ES-I3 (cell line): ENCODE results near the gene VWA8.
"Not testable (repeated sequence)": the region's sequence is repeated elsewhere in the genome, so short reads cannot be mapped to it uniquely, and the experiment has no call there.

Experiments
- H3K36me3 ChIP-seq: 2 replicates; pipeline ENCODE4 v1.6.1; 2013; ENCODE audit warnings: mild to moderate bottlenecking, low read length, control low read depth, moderate library complexity; ENCODE audit not compliant: insufficient read depth
- H3K4me1 ChIP-seq: 2 replicates; pipeline ENCODE4 v1.6.1; 2013; ENCODE audit warnings: mild to moderate bottlenecking, control low read depth, low read length; ENCODE audit not compliant: insufficient read depth
- H3K9ac ChIP-seq: 2 replicates; pipeline ENCODE4 v1.6.1; 2013; ENCODE audit warnings: low read depth, mild to moderate bottlenecking, low read length, moderate library complexity
- H3K9me3 ChIP-seq: 2 replicates; pipeline ENCODE4 v1.6.1; 2013; ENCODE audit warnings: mild to moderate bottlenecking, low read length, moderate library complexity; ENCODE audit not compliant: control insufficient read depth, insufficient read depth

VWA8 gene

DNA sequence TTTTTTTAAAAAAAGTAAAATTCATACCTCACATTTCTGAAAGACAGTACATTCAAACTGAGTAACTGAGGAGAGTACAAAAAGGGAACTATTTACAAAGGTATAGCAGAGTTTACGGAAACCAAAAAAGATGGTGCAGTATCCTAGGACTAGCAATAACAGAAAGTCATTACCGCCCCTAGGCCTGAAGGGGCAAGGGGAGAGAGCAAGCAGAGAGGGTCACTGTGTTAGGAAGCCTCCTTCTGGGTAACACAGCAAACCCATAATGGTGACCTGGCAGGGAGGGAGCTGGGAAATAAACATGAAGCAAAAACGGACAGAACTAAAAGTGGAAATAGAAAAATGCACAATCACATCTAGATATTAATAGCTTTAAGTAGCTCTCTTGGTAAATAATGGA lies 8.2 kb downstream of the VWA8 start:
- Histone ChIP-seq H3K9me3 (no peaks in the 10 kb centered on the region), H3K36me3 (no peaks in the 10 kb centered on the region), H3K4me1 (no peaks in the 10 kb centered on the region), H3K9ac (no peak overlapping the region)

DNA sequence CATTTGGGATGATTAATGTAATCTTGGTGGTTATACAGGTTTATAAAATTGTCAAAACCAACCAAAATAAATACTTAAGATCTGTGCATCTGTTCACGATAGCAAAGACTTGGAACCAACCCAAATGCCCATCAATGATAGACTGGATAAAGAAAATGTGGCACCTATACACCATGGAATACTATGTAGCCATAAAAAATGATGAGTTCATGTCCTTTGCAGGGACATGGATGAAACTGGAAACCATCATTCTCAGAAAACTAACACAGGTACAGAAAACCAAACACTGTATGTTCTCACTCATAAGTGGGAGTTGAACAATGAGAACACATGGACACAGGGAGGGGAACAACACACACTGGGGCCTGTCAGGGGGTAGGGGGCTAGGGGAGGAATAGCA lies 11.8 kb downstream of the VWA8 start:
- not testable (repeated sequence) for H3K36me3 ChIP-seq, H3K9me3 ChIP-seq

DNA sequence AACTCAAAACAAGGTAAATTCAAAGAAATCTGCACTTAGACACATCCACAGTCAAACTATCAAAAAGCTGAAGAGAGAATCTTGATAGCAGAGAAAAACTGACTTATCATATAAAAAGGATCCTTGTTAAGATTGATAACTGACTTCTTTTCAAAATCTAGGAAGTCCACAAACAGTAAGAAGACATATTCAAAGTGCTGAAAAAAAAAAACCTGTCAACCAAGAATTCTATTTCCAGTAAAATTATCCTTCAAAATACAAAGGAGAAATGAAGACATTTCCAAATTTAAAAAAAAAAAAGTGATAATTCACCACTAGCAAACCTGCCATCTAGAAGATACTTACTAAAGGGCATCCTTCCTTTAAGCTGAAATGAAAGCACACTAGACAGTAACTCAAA lies 15.0 kb downstream of the VWA8 start:
- Histone ChIP-seq H3K36me3 (no peaks in the 10 kb centered on the region), H3K9me3 (no peaks in the 10 kb centered on the region), H3K4me1 (peaks cover 7% of the 10 kb centered on the region), H3K9ac (no peak overlapping the region)

More for the DNA sequence above, 11.8 kb downstream of the VWA8 start:
- H3K9ac ChIP-seq, H3K4me1 ChIP-seq: not testable (repeated sequence)

DNA sequence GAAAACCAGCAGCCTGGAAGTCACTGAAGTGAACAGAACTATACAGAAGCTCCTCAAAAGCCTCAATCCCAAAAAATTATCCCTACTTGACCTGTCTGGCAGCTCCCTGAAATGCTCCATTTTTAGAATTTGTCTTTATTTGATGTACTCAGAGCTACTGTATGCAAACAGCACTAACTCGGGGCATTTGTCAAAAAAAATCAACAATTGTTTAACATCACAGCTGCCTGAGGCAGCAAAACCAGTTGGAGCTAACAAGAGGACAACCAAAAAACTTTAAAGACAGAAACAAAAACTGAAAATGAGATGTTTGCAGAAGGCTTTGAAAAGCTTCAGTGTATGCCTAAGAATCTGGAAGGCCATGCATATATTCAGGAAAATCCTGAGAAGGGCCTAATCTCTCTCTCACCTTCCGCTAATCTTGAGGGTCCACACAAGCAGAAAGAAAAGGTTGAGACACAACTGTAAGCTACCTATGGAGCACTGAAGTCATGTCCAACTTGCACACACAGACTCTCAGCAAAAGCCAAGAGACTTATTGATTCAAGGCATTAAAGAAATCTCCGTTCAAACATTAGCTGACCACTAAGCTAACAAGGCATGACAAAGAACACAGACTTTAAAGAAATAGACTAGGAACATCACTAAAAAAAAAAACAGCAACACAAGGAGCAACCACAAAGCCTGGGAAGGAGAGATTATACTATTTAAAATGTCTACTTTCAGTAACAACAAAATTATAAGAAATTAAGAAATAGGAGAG lies 16.1 kb downstream of the VWA8 start:
- Histone ChIP-seq H3K9ac (no peak overlapping the region), H3K4me1 (peaks cover 8% of the 10 kb centered on the region), H3K36me3 (no peaks in the 10 kb centered on the region)

DNA sequence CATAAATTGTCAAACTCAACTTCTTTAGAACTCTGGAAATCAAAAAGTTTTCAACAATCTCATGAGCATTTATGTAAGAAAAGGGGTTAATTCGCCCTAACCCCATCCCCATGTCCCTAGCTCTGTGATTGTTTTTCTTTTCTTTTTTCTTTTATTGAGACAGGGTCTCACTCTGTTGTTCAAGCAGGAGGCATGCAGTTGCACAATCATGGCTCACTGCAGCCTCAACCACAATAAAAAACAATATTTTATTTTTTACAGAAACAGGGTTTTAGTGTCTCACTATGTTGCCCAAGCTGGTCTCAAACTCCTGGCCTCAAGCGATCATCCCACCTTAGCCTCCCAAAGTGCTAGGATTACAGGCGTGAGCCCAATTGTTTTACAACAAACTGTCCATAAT lies 16.7 kb downstream of the VWA8 start:
- Histone ChIP-seq H3K9me3 (no peaks in the 10 kb centered on the region), H3K9ac (no peak overlapping the region), H3K36me3 (no peaks in the 10 kb centered on the region), H3K4me1 (peaks cover 8% of the 10 kb centered on the region)

More for the DNA sequence above, 16.1 kb downstream of the VWA8 start:
- H3K9me3 ChIP-seq = no peaks in the 10 kb centered on the region

DNA sequence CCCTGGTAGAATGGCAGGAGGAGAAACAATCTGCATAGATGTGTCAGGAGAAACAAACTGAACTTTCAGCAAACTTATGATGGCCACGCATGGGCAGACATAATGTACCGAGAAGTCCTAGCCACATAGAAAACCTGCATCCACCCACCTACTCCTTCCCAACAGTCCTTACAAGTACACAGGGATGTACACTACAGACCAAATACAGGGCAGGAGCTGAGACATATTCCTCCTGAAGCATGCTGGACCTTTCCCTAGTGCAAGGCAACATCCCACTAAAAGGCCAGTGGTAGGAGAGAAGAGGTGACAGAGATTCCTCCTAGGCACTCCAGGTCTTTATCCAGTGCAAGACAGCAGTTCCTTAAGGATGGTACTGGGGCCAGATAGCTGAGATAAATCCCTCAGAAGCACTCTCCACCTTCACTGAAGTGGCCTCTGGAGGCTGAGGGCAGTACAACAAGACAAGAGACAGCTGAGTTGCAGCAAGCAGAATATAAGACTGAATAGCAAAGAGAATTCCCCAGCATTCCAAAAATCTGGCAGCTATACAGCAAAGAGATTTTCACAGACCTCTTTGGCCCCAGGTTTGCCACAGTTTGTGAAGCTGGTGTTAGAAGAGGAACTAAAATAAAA lies 18.3 kb downstream of the VWA8 start:
- H3K9me3 ChIP-seq = no peaks in the 10 kb centered on the region
- peaks cover 8% of the 10 kb centered on the region for H3K4me1 ChIP-seq
- no peaks in the 10 kb centered on the region for H3K36me3 ChIP-seq
- no peak overlapping the region for H3K9ac ChIP-seq

GRCh38 chr13:41941174-41941573 lies 19.7 kb downstream of the VWA8 start:
- Histone ChIP-seq H3K4me1 (peaks cover 8% of the 10 kb centered on the region), H3K36me3 (no peaks in the 10 kb centered on the region), H3K9ac (no peak overlapping the region), H3K9me3 (no peaks in the 10 kb centered on the region)

DNA sequence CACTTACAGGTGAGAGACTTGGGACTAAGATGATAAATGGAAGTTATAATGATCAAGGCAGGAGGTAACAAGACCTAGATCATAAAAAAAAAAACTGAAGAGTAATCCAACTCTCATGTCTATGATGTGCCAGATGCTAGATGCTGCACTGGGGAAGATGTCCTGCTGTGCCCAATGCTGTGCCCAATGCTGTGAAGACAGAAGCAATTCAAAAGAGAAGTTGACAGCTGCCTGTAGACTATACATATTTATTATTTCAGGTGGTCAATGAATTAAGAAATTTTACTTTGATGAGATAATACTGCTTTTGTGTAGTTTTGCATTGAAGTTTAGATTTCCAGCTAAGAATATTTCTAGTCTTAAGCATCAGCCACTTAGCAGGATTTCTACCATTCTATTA lies 21.5 kb downstream of the VWA8 start:
- H3K9ac ChIP-seq = no peak overlapping the region
- H3K36me3 ChIP-seq = no peaks in the 10 kb centered on the region
- no peaks in the 10 kb centered on the region for H3K9me3 ChIP-seq
- H3K4me1 ChIP-seq = peaks cover 3% of the 10 kb centered on the region; the same call in 1 of the 2 replicates

DNA sequence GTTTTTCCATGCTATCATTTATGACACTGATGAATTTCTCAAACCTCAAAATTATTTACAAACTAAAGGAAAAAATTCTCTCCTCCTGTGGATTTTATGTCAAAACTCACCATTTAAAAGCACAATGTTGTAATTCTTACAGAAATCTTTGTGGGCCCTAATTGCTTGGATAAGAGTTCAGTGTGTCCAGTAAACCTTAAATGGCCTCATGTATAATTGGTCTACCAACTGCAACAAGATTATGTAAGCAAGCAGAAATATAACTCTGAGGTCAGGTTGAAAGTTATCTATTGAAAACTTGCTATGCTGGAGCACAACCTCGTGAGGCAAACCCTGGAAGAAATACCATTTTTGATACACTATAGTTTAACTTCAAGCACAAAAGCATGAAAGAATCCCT lies 22.0 kb downstream of the VWA8 start:
- Histone ChIP-seq H3K4me1 (peaks cover 3% of the 10 kb centered on the region; the same call in 1 of the 2 replicates), H3K9ac (no peak overlapping the region), H3K36me3 (no peaks in the 10 kb centered on the region), H3K9me3 (no peaks in the 10 kb centered on the region)

GRCh38 chr13:41937388-41937787 lies 23.5 kb downstream of the VWA8 start:
- Histone ChIP-seq H3K4me1 (peaks cover 3% of the 10 kb centered on the region; the same call in 1 of the 2 replicates), H3K36me3 (no peaks in the 10 kb centered on the region), H3K9me3 (no peaks in the 10 kb centered on the region), H3K9ac (no peak overlapping the region)

GRCh38 chr13:41935501-41935900 lies 25.4 kb downstream of the VWA8 start:
- no peaks in the 10 kb centered on the region for H3K36me3 ChIP-seq
- no peaks in the 10 kb centered on the region for H3K4me1 ChIP-seq
- H3K9me3 ChIP-seq = no peaks in the 10 kb centered on the region
- no peak overlapping the region for H3K9ac ChIP-seq

DNA sequence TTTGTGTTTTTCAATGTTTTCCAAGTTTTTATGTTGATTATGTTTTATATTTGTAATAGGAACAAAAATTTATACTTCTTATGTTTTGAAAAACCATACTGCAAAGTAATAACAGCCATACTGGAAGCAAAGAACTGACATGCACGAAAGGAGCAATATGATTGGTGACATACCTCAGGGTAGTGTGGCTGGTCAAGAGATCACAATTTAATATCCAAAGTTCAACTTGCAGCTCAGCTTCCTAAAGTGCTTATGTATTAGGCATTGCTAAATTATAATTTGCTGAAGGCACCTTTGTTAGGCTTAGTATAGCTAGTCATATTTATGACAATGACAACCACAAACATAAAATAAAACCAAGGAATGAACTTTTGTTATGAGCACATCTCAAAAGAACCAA lies 25.9 kb downstream of the VWA8 start:
- Histone ChIP-seq H3K36me3 (no peaks in the 10 kb centered on the region), H3K9ac (no peak overlapping the region), H3K4me1 (no peaks in the 10 kb centered on the region), H3K9me3 (no peaks in the 10 kb centered on the region)

GRCh38 chr13:41934120-41934519 lies 26.8 kb downstream of the VWA8 start:
- no peak overlapping the region for H3K9ac ChIP-seq
- no peaks in the 10 kb centered on the region for H3K9me3 ChIP-seq
- no peaks in the 10 kb centered on the region for H3K36me3 ChIP-seq
- no peaks in the 10 kb centered on the region for H3K4me1 ChIP-seq

DNA sequence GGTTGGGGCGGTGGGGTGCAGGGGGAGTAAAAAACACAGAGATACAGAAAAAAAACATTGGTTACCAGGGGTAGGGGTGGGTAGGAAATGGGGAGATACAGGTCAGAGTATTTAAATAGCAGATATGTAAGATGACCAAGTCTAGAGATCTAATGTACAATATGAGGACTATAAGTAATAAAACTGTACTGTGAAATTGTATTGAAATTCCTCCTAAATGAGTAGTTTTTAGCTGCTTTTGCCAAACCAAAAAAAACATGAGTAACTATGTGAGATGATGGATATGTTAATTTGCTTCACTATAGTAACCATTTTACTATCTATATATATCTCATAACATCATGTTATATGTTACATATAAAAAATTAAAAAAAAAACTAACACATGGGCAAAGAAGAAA lies 29.6 kb downstream of the VWA8 start:
- Histone ChIP-seq H3K36me3 (no peaks in the 10 kb centered on the region), H3K9ac (no peak overlapping the region), H3K9me3 (no peaks in the 10 kb centered on the region), H3K4me1 (no peaks in the 10 kb centered on the region)

DNA sequence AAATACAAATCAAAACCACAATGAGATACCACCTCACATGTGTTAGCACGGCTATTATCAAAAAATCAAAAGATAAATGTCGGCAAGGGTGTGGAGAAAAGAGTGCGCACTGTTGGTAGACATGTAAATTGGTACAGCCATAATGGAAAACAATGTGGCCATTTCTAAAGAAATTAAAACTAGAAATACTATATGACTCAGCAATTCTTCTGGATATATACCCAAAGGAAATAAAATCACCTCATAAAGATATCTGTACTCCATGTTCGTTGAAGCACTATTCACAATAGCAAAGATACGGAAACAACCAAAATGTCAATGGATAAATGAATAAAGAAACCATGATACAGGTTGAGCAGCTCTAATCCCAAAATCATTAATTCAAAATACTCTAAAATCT lies 30.8 kb downstream of the VWA8 start:
- H3K36me3 ChIP-seq = no peaks in the 10 kb centered on the region

More for the DNA sequence above, 30.8 kb downstream of the VWA8 start:
- Histone ChIP-seq H3K9ac (no peak overlapping the region), H3K9me3 (peaks cover 6% of the 10 kb centered on the region; the same call in 1 of the 2 replicates), H3K4me1 (no peaks in the 10 kb centered on the region)
